Uterus (tissue), 2 donors: Measurements from ENCODE around the gene QSOX1.

Experiments
- CTCF ChIP-seq, 4 experiments: fragments of 200-600 bp in 2 of 4; fragments of 450-650 bp in 2 of 4; sonication (generic) in 2 of 4; IDR thresholded peaks; one replicate each; pipeline ENCODE4 v1.5.1; 2016 to 2019; ENCODE audit warnings: antibody characterized with exemption in 4 of 4, mild to moderate bottlenecking in 2 of 4, moderate library complexity in 1 of 4
- POLR2A ChIP-seq, 2 donors: fragments of 450-650 bp; IDR thresholded peaks; one replicate each; pipeline ENCODE4 v1.6.1; 2016; ENCODE audit warnings: antibody characterized with exemption in 2 of 2, mild to moderate bottlenecking in 1 of 2, moderate library complexity in 1 of 2

DNA sequence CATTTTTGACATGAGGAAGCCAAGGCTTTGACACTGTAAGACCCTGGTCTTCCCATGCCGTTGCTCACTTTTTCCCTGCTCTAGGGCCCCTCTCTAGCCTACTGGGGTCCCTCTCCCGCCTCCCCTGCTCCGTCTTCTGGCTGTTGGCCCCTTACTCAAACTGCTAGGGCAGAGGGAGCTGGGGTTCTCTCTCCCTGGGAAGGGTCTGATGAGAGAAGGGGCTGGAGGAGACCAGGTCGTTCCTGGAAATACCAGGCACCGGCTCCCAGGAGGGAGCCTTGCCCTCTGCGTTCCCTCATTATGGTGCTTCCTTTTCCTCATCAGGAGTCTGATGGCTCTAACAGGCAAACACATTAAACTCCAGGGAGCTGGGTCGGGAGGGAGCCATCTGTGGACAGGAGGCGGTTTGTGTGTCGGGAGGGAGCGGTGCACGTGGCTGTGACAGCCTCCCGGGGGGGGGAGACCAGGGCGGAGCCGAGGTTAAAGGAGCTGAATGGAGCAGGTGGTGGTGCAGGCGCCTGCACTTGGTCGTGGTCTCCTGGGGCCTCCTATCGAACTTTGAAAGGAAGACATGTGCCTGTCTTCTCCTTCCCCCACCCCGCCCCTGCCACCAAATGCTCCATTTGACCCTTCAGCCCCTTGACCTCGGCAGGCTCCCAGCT, 40.0 kb downstream of the QSOX1 start:
- TF ChIP-seq CTCF (IDR thresholded peaks at IDR 0.05): no peak
- TF ChIP-seq POLR2A (IDR thresholded peaks at IDR 0.05): no peak
